GM12873 (cell line): ENCODE measurements around the gene GRIN2D.

Experiments used
- TF ChIP-seq, protein P1 (sequence below): IDR thresholded peaks from 2 replicates; pipeline ENCODE4 v1.5.1; 2012; ENCODE audit warnings: low read depth, mild to moderate bottlenecking, moderate library complexity, low read length, control low read depth; ENCODE audit not compliant: insufficient read depth; ENCODE audit errors: missing control alignments

GRIN2D gene

GRCh38 chr19:48436586-48436985 lies 43.1 kb downstream of the GRIN2D start:
- TF ChIP-seq, protein P1, sequence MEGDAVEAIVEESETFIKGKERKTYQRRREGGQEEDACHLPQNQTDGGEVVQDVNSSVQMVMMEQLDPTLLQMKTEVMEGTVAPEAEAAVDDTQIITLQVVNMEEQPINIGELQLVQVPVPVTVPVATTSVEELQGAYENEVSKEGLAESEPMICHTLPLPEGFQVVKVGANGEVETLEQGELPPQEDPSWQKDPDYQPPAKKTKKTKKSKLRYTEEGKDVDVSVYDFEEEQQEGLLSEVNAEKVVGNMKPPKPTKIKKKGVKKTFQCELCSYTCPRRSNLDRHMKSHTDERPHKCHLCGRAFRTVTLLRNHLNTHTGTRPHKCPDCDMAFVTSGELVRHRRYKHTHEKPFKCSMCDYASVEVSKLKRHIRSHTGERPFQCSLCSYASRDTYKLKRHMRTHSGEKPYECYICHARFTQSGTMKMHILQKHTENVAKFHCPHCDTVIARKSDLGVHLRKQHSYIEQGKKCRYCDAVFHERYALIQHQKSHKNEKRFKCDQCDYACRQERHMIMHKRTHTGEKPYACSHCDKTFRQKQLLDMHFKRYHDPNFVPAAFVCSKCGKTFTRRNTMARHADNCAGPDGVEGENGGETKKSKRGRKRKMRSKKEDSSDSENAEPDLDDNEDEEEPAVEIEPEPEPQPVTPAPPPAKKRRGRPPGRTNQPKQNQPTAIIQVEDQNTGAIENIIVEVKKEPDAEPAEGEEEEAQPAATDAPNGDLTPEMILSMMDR, result no peak

DNA sequence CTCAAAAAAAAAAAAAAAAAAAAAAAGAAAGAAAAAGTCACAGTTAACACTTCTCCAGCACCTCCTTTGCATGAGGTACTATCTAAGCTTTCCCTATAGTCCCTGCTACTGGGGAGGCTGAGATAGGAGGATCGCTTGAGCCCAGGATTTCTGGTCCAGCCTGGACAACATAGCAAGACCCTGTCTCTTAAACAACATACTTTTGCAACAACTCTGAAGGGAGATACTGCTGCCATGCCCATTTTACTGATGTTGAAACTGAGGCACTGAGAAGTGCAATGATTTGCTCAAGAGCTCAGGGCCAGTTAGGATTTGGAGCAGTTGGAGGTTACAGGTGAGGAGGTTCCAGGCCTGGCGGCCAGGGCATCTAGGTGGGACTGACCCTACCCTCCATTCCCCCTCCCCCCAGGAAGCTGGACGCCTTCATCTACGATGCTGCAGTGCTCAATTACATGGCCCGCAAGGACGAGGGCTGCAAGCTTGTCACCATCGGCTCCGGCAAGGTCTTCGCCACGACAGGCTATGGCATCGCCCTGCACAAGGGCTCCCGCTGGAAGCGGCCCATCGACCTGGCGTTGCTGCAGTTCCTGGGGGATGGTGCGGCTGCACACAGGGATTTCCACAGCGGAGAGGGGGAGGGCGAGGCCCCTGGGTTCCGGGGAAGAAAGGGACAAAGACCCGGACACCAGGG lies 48.0 kb downstream of the GRIN2D start:
- TF ChIP-seq, protein P1, result no peak

GRCh38 chr19:48442116-48443035 lies 48.9 kb downstream of the GRIN2D start:
- TF ChIP-seq, protein P1, result no peak

DNA sequence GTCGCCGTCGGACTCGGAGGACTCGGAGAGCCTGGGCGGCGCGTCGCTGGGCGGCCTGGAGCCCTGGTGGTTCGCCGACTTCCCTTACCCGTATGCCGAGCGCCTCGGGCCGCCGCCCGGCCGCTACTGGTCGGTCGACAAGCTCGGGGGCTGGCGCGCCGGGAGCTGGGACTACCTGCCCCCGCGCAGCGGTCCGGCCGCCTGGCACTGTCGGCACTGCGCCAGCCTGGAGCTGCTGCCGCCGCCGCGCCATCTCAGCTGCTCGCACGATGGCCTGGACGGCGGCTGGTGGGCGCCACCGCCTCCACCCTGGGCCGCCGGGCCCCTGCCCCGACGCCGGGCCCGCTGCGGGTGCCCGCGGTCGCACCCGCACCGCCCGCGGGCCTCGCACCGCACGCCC lies 49.8 kb downstream of the GRIN2D start:
- TF ChIP-seq, protein P1, result no peak
